WTC11 (cell line): ENCODE measurements around the gene LAMA3. TPM values are rescaled to one million over a fixed set of nuclear protein-coding genes. Genes with fewer than 3 reads are reported as not detected.

Experiments
- ATAC-seq: fragments of 200-7000 bp; cut with Tn5 transposase; 2 replicates; pipeline ENCODE4 v1.10.0; 2021; ENCODE audit warnings: mild to moderate bottlenecking, moderate library complexity
- CTCF ChIA-PET: fragments of 300-600 bp; sonication (Branson Sonifier 250); formaldehyde crosslinking; loops from one replicate; lab custom pipeline; 2021; ENCODE audit warnings: antibody characterized with exemption; lab: Charles Lee
- POLR2A ChIA-PET: fragments of 350-600 bp; sonication (Branson Sonifier 250); formaldehyde crosslinking; loops from one replicate; lab custom pipeline; 2021; ENCODE audit warnings: antibody characterized with exemption; lab: Charles Lee
- DNase-seq: peaks from one replicate; pipeline ENCODE4 v3.0.0; 2021; ENCODE audit warnings: low spot score
- H3K27ac Mint-ChIP-seq: 2 replicates; pipeline ENCODE4 v1.8.0; 2021; ENCODE audit warnings: mixed read lengths
- H3K27me3 Mint-ChIP-seq: 2 replicates; pipeline ENCODE4 v1.8.0; 2021; ENCODE audit warnings: low read depth, mild to moderate bottlenecking, moderate library complexity, mixed read lengths
- H3K36me3 Mint-ChIP-seq: 2 replicates; pipeline ENCODE4 v1.8.0; 2021; ENCODE audit warnings: mixed read lengths
- H3K4me1 Mint-ChIP-seq: 2 replicates; pipeline ENCODE4 v1.8.0; 2022; ENCODE audit warnings: mixed read lengths
- H3K4me3 Mint-ChIP-seq: 2 replicates; pipeline ENCODE4 v1.8.0; 2021; ENCODE audit warnings: mild to moderate bottlenecking, moderate library complexity, mixed read lengths
- H3K9me3 Mint-ChIP-seq: 2 replicates; pipeline ENCODE4 v1.8.0; 2021; ENCODE audit warnings: mixed read lengths
- AR ChIP-seq: fragments of 250-450 bp; sonication (Bioruptor Pico); IDR thresholded peaks from 2 replicates; pipeline ENCODE4 v1.9.0; 2021; ENCODE audit warnings: mild to moderate bottlenecking
- CTCF ChIP-seq: fragments of 200-600 bp; IDR thresholded peaks from 2 replicates; pipeline ENCODE4 v1.8.0; 2022; ENCODE audit warnings: antibody characterized with exemption
- ETV6 ChIP-seq: sonication (generic); formaldehyde crosslinking; IDR thresholded peaks from 2 replicates; pipeline ENCODE4 v1.8.1; 2022; ENCODE audit warnings: mild to moderate bottlenecking, missing genetic modification reagents
- JUN ChIP-seq: sonication (generic); formaldehyde crosslinking; IDR thresholded peaks from 2 replicates; pipeline ENCODE4 v1.8.0; 2023; ENCODE audit warnings: mild to moderate bottlenecking, missing genetic modification reagents
- NFATC4 ChIP-seq: fragments of 250-450 bp; sonication (Bioruptor Pico); IDR thresholded peaks from 2 replicates; pipeline ENCODE4 v1.9.0; 2021; ENCODE audit warnings: mild to moderate bottlenecking
- NFYB ChIP-seq: sonication (generic); formaldehyde crosslinking; conservative IDR thresholded peaks from 2 replicates; pipeline ENCODE4 v1.8.0; 2022; ENCODE audit warnings: low read depth, missing genetic modification reagents
- PRRX2 ChIP-seq: fragments of 250-450 bp; sonication (Bioruptor Pico); IDR thresholded peaks from 2 replicates; pipeline ENCODE4 v1.8.0; 2021; ENCODE audit warnings: mild to moderate bottlenecking
- ZNF121 ChIP-seq: sonication (generic); formaldehyde crosslinking; IDR thresholded peaks from 2 replicates; pipeline ENCODE4 v1.8.0; 2023; ENCODE audit warnings: missing genetic modification reagents
- ZNF396 ChIP-seq: fragments of 250-450 bp; sonication (Bioruptor Pico); IDR thresholded peaks from 2 replicates; pipeline ENCODE4 v1.8.0; 2021; ENCODE audit warnings: mild to moderate bottlenecking, moderate library complexity, borderline replicate concordance
- ZNF423 ChIP-seq: fragments of 250-450 bp; sonication (Bioruptor Pico); IDR thresholded peaks from 2 replicates; pipeline ENCODE4 v2.1.2; 2022; ENCODE audit warnings: mild to moderate bottlenecking, moderate library complexity
- total RNA-seq: library from RNA; stranded (reverse); gene quantifications from 3 replicates; pipeline ENCODE4 v1.2.3, GENCODE V29; 2021
- TF ChIP-seq, protein P1 (sequence below): sonication (generic); formaldehyde crosslinking; IDR thresholded peaks from 2 replicates; pipeline ENCODE4 v1.8.1; 2022; ENCODE audit warnings: mild to moderate bottlenecking, missing genetic modification reagents, moderate library complexity, borderline replicate concordance
- TF ChIP-seq, protein P2 (sequence below): fragments of 250-450 bp; sonication (Bioruptor Pico); IDR thresholded peaks from 2 replicates; pipeline ENCODE4 v2.1.2; 2022; ENCODE audit warnings: mild to moderate bottlenecking, moderate library complexity
- TF ChIP-seq, protein P3 (sequence below): sonication (generic); formaldehyde crosslinking; IDR thresholded peaks from 2 replicates; pipeline ENCODE4 v1.8.0; 2022; ENCODE audit warnings: mild to moderate bottlenecking, missing genetic modification reagents
- TF ChIP-seq, protein P4 (sequence below): sonication (generic); formaldehyde crosslinking; conservative IDR thresholded peaks from 2 replicates; pipeline ENCODE4 v1.8.1; 2023; ENCODE audit warnings: mild to moderate bottlenecking, low read depth, missing genetic modification reagents, moderate library complexity
- TF ChIP-seq, protein P5 (sequence below): sonication (generic); formaldehyde crosslinking; IDR thresholded peaks from 2 replicates; pipeline ENCODE4 v1.8.1; 2023; ENCODE audit warnings: mild to moderate bottlenecking, missing genetic modification reagents, borderline replicate concordance
- TF ChIP-seq, protein P6 (sequence below): sonication (generic); formaldehyde crosslinking; IDR thresholded peaks from 2 replicates; pipeline ENCODE4 v1.8.1; 2022; ENCODE audit warnings: low read depth, mild to moderate bottlenecking, moderate library complexity, missing genetic modification reagents, borderline replicate concordance

The LAMA3 gene
- total RNA-seq, 1 experiment from 2014 or later: 0.83 TPM

DNA sequence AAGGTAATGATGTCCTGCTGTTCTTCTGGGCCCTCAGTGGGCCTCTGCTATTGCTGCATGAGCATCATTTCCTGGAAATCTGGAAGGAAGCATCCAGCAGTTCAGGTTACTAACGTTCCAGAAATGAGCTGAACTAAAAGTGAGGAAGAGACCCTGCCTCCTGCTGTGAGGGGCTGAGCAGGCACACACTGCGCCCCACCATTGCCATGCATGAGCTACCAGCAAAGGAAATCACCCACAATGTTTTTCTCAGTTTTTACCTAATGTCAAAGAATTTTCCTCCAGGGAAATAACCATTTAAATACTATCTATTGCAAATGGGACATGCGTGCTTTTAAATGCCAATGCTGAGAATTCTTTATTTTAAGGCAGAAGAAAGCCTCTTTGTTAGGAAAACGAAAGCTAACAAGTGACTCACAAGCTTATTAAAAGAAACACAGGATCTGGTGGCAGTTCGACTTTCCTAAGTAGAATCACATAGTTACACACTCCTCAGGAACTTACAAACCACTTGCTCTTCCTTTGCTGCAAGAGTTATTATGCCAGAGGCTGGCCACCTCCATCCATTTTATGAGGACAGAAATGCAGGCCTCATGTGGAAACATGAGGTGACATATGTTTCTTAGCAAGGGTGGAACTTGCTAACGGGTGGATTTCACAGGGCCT, 172.7 kb downstream of the LAMA3 start (continued):
- TF ChIP-seq CTCF (no peak), NFATC4 (CRISPR knock-in tag) (no peak)

DNA sequence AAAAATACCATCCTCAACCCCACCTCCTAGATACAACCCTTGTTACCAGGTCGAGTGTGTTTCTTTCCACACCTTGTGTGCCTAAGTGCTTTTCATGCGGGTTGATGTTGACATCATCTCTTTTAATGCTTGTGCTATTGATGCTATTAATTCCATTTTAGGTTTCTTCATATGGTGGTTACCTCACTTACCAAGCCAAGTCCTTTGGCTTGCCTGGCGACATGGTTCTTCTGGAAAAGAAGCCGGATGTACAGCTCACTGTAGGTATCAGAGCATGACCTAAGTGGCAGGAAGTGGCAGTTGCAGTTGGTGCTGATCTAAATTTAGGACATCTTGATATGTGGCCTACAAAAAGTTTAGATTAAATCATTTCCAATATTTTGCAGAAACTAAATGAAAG, 175.4 kb downstream of the LAMA3 start:
- no peak overlapping the region for H3K4me3 Mint-ChIP-seq
- H3K9me3 Mint-ChIP-seq: no peaks in the 10 kb centered on the region
- peaks cover 9% of the 10 kb centered on the region; the same call in 1 of the 2 replicates for H3K27me3 Mint-ChIP-seq
- DNase-seq (no peak), ATAC-seq (no peak)
- H3K4me1 Mint-ChIP-seq: peaks cover 23% of the 10 kb centered on the region
- CTCF ChIA-PET: interaction anchor here (1.9 kb wide), 1 partner anchor 54 kb away, joined by 6 read pairs; no protein-coding TSS in a partner anchor
- H3K27ac Mint-ChIP-seq: no peak overlapping the region
- no peaks in the 10 kb centered on the region for H3K36me3 Mint-ChIP-seq
- TF ChIP-seq NFYB (CRISPR knock-in tag): no peak
- no peak for TF ChIP-seq ETV6 (CRISPR knock-in tag)
- TF ChIP-seq PRRX2: no peak
- no peak for TF ChIP-seq ZNF423 (CRISPR knock-in tag)
- TF ChIP-seq, protein P1, sequence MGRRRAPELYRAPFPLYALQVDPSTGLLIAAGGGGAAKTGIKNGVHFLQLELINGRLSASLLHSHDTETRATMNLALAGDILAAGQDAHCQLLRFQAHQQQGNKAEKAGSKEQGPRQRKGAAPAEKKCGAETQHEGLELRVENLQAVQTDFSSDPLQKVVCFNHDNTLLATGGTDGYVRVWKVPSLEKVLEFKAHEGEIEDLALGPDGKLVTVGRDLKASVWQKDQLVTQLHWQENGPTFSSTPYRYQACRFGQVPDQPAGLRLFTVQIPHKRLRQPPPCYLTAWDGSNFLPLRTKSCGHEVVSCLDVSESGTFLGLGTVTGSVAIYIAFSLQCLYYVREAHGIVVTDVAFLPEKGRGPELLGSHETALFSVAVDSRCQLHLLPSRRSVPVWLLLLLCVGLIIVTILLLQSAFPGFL (CRISPR knock-in tag): no peak
- TF ChIP-seq, protein P2, sequence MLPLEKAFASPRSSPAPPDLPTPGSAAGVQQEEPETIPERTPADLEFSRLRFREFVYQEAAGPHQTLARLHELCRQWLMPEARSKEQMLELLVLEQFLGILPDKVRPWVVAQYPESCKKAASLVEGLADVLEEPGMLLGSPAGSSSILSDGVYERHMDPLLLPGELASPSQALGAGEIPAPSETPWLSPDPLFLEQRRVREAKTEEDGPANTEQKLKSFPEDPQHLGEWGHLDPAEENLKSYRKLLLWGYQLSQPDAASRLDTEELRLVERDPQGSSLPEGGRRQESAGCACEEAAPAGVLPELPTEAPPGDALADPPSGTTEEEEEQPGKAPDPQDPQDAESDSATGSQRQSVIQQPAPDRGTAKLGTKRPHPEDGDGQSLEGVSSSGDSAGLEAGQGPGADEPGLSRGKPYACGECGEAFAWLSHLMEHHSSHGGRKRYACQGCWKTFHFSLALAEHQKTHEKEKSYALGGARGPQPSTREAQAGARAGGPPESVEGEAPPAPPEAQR (CRISPR knock-in tag): no peak
- TF ChIP-seq, protein P3, sequence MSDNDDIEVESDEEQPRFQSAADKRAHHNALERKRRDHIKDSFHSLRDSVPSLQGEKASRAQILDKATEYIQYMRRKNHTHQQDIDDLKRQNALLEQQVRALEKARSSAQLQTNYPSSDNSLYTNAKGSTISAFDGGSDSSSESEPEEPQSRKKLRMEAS (CRISPR knock-in tag): no peak
- POLR2A ChIA-PET: no interaction called here

GRCh38 chr18:23867006-23867405, 177.8 kb downstream of the LAMA3 start:
- peaks cover 9% of the 10 kb centered on the region; the same call in 1 of the 2 replicates for H3K27me3 Mint-ChIP-seq
- TF ChIP-seq JUN (CRISPR knock-in tag) (no peak), ZNF423 (CRISPR knock-in tag) (no peak), AR (CRISPR knock-in tag) (no peak), ZNF121 (CRISPR knock-in tag) (no peak), ZNF396 (no peak)
- TF ChIP-seq, protein P4, sequence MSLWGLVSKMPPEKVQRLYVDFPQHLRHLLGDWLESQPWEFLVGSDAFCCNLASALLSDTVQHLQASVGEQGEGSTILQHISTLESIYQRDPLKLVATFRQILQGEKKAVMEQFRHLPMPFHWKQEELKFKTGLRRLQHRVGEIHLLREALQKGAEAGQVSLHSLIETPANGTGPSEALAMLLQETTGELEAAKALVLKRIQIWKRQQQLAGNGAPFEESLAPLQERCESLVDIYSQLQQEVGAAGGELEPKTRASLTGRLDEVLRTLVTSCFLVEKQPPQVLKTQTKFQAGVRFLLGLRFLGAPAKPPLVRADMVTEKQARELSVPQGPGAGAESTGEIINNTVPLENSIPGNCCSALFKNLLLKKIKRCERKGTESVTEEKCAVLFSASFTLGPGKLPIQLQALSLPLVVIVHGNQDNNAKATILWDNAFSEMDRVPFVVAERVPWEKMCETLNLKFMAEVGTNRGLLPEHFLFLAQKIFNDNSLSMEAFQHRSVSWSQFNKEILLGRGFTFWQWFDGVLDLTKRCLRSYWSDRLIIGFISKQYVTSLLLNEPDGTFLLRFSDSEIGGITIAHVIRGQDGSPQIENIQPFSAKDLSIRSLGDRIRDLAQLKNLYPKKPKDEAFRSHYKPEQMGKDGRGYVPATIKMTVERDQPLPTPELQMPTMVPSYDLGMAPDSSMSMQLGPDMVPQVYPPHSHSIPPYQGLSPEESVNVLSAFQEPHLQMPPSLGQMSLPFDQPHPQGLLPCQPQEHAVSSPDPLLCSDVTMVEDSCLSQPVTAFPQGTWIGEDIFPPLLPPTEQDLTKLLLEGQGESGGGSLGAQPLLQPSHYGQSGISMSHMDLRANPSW: no peak
- TF ChIP-seq, protein P5, sequence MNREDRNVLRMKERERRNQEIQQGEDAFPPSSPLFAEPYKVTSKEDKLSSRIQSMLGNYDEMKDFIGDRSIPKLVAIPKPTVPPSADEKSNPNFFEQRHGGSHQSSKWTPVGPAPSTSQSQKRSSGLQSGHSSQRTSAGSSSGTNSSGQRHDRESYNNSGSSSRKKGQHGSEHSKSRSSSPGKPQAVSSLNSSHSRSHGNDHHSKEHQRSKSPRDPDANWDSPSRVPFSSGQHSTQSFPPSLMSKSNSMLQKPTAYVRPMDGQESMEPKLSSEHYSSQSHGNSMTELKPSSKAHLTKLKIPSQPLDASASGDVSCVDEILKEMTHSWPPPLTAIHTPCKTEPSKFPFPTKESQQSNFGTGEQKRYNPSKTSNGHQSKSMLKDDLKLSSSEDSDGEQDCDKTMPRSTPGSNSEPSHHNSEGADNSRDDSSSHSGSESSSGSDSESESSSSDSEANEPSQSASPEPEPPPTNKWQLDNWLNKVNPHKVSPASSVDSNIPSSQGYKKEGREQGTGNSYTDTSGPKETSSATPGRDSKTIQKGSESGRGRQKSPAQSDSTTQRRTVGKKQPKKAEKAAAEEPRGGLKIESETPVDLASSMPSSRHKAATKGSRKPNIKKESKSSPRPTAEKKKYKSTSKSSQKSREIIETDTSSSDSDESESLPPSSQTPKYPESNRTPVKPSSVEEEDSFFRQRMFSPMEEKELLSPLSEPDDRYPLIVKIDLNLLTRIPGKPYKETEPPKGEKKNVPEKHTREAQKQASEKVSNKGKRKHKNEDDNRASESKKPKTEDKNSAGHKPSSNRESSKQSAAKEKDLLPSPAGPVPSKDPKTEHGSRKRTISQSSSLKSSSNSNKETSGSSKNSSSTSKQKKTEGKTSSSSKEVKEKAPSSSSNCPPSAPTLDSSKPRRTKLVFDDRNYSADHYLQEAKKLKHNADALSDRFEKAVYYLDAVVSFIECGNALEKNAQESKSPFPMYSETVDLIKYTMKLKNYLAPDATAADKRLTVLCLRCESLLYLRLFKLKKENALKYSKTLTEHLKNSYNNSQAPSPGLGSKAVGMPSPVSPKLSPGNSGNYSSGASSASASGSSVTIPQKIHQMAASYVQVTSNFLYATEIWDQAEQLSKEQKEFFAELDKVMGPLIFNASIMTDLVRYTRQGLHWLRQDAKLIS (CRISPR knock-in tag): no peak
- TF ChIP-seq, protein P6, sequence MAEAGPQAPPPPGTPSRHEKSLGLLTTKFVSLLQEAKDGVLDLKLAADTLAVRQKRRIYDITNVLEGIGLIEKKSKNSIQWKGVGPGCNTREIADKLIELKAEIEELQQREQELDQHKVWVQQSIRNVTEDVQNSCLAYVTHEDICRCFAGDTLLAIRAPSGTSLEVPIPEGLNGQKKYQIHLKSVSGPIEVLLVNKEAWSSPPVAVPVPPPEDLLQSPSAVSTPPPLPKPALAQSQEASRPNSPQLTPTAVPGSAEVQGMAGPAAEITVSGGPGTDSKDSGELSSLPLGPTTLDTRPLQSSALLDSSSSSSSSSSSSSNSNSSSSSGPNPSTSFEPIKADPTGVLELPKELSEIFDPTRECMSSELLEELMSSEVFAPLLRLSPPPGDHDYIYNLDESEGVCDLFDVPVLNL (CRISPR knock-in tag): no peak

More at GRCh38 chr18:23867006-23867405, 177.8 kb downstream of the LAMA3 start:
- ATAC-seq (no peak), DNase-seq (no peak)
- no peaks in the 10 kb centered on the region for H3K36me3 Mint-ChIP-seq
- no peak overlapping the region for H3K4me3 Mint-ChIP-seq
- CTCF ChIA-PET: no interaction called here
- peaks cover 10% of the 10 kb centered on the region for H3K4me1 Mint-ChIP-seq
- H3K9me3 Mint-ChIP-seq: no peaks in the 10 kb centered on the region
- POLR2A ChIA-PET: no interaction called here
- no peak overlapping the region for H3K27ac Mint-ChIP-seq
